Measurements from ENCODE around the gene LRP1. TPM values are rescaled to one million over a fixed set of nuclear protein-coding genes. Genes with fewer than 3 reads are reported as not detected.

LRP1 gene
- total RNA-seq, 1 experiment from 2014 or later = 5.8 TPM

- no peak for DNase-seq (ENCODE audit: low spot score)
These were observed 126.4 kb downstream of the LRP1 start for GRCh38 chr12:57254506-57255280.

DNA sequence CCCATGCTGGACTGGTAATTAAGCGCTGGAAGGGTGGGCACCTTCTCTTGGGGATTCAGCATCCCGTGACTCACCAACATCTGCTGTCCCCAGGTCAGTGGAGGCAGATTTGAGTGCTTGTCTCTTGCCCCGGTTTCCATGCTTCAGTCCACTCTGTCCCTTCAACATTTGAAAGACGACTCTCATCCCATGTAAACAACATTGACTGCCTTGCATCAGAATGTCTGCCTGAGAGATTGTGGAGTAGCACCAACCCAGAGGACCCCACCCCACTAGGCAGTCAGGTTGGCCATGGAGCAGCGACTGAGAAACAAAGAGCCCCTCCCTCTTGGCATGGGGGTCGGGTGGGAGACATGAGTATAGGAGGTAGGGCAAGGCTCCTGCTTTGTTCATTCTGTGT lies 127.6 kb downstream of the LRP1 start:
- no peak for DNase-seq (ENCODE audit: low spot score)

- no peak for DNase-seq (ENCODE audit: low spot score)
These were observed 131.0 kb downstream of the LRP1 start for GRCh38 chr12:57258977-57259970.

DNA sequence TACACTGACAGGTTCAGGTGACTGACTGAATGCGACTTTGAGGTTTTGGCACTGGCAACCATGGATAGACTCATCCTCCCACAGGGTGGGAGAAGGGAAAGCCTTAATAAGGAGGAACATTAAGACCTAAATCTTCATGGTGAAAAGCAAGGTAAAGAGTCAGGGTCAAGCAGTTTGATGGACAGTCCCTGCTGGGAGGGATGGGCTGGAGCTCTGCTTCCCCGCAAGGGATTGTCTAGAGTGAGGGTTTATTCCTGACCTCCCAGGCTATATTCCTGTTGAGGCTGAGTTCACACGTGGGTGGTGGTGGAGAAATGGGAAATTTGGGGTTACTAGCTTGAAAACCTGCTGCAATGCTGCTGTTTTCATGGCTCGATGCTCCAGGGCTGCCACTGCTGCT lies 132.1 kb downstream of the LRP1 start:
- DNase-seq (ENCODE audit: low spot score) = no peak

DNA sequence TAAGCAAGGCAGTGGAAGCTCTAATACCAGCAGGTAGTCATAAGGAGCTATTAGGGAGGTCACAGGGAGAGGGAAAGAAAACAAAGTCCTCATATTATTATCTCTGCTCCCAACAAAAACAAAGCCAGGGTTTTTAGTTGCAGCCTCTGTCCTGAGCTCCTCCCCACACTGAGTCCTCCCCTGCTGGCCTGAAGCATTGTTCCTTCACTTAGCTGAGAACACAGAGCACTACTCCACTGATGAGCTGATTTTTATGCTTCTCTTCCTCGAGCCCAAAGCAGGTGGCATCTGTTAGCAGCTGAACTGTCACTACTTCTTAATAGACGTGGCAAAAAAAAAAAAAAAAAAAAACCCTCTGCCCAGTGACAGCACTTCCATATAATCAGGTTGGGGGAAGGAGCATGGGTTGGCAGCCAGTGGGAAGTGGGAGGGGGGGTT lies 133.2 kb downstream of the LRP1 start:
- no peak for DNase-seq (ENCODE audit: low spot score)

GRCh38 chr12:57262126-57262822 lies 134.0 kb downstream of the LRP1 start:
- no peak for DNase-seq (ENCODE audit: low spot score)

Other genes with a start within 250 kb of the LRP1 start
- gene SDR9C7, start 194.1 kb upstream of the LRP1 start, total RNA-seq (2014; rRNA removed; shearing (Covaris generic)) = 0.14 TPM in 1 of 2 replicates, not detected in the other
- gene RDH16, start 170.9 kb upstream of the LRP1 start, total RNA-seq (2014; rRNA removed; shearing (Covaris generic)) = 0.25 TPM in 1 of 2 replicates, not detected in the other
- 3.4 and 3.8 TPM in 2 replicates for gene ZBTB39, start 121.9 kb upstream of the LRP1 start, total RNA-seq (2014; rRNA removed; shearing (Covaris generic))
- gene TAC3, start 112.0 kb upstream of the LRP1 start, total RNA-seq (2014; rRNA removed; shearing (Covaris generic)) = not detected in 2 replicates
- gene MYO1A, start 78.4 kb upstream of the LRP1 start, total RNA-seq (2014; rRNA removed; shearing (Covaris generic)) = not detected in 2 replicates
- gene NEMP1, start 49.7 kb upstream of the LRP1 start, total RNA-seq (2014; rRNA removed; shearing (Covaris generic)) = 10.5 and 18.0 TPM in 2 replicates
- gene NAB2, start 39.4 kb upstream of the LRP1 start, total RNA-seq (2014; rRNA removed; shearing (Covaris generic)) = 16.5 and 20.2 TPM in 2 replicates
- gene STAT6, start 17.1 kb upstream of the LRP1 start, total RNA-seq (2014; rRNA removed; shearing (Covaris generic)) = 9.3 and 17.9 TPM in 2 replicates
- not detected in 2 replicates for gene LRP1-AS, start 19.1 kb downstream of the LRP1 start, total RNA-seq (2014; rRNA removed; shearing (Covaris generic))
- 5.6 and 10.7 TPM in 2 replicates for gene NXPH4, start 88.3 kb downstream of the LRP1 start, total RNA-seq (2014; rRNA removed; shearing (Covaris generic))
- gene SHMT2, start 101.2 kb downstream of the LRP1 start, total RNA-seq (2014; rRNA removed; shearing (Covaris generic)) = 250 and 269 TPM in 2 replicates
- gene STAC3, start 122.7 kb downstream of the LRP1 start, total RNA-seq (2014; rRNA removed; shearing (Covaris generic)) = not detected in 2 replicates

Measured in H4 (cell line).